GM21526 (cell line): ENCODE data around the gene ANO10.

Experiments used
- ATAC-seq: cut with Tn5 transposase; IDR thresholded peaks from one replicate; pipeline ENCODE4 v1.9.1; 2021; ENCODE audit warnings: moderate library complexity; ENCODE audit not compliant: unreplicated experiment, low FRiP score

Gene ANO10

GRCh38 chr3:43435706-43436105 is 186.1 kb downstream of the ANO10 start:
- ATAC-seq = no peak

- no peak for ATAC-seq
Observed at GRCh38 chr3:43434431-43434830, 187.4 kb downstream of the ANO10 start.

GRCh38 chr3:43432462-43432861 is 189.3 kb downstream of the ANO10 start:
- no peak for ATAC-seq

GRCh38 chr3:43426388-43426787 is 195.4 kb downstream of the ANO10 start:
- no peak for ATAC-seq

GRCh38 chr3:43425829-43426228 is 196.0 kb downstream of the ANO10 start:
- ATAC-seq = no peak

GRCh38 chr3:43423639-43424038 is 198.2 kb downstream of the ANO10 start:
- ATAC-seq = no peak

GRCh38 chr3:43423142-43423541 is 198.7 kb downstream of the ANO10 start:
- ATAC-seq = no peak

- ATAC-seq = no peak
Observed at GRCh38 chr3:43418601-43419272, 203.1 kb downstream of the ANO10 start.

- ATAC-seq = no peak
Observed at GRCh38 chr3:43417133-43417532, 204.7 kb downstream of the ANO10 start.

- no peak for ATAC-seq
Observed at GRCh38 chr3:43415088-43415487, 206.7 kb downstream of the ANO10 start.

GRCh38 chr3:43413676-43414368 is 208.0 kb downstream of the ANO10 start:
- no peak for ATAC-seq

GRCh38 chr3:43411429-43411828 is 210.4 kb downstream of the ANO10 start:
- no peak for ATAC-seq

- ATAC-seq = no peak
Observed at GRCh38 chr3:43410592-43410991, 211.2 kb downstream of the ANO10 start.

- no peak for ATAC-seq
Observed at GRCh38 chr3:43409506-43409905, 212.3 kb downstream of the ANO10 start.

- no peak for ATAC-seq
Observed at GRCh38 chr3:43406643-43407023, 215.2 kb downstream of the ANO10 start.

- no peak for ATAC-seq
Observed at GRCh38 chr3:43405888-43406642, 215.7 kb downstream of the ANO10 start.

- no peak for ATAC-seq
Observed at GRCh38 chr3:43400781-43401730, 220.8 kb downstream of the ANO10 start.

- no peak for ATAC-seq
Observed at GRCh38 chr3:43400167-43400566, 221.6 kb downstream of the ANO10 start.

- no peak for ATAC-seq
Observed at GRCh38 chr3:43399034-43399433, 222.8 kb downstream of the ANO10 start.

- no peak for ATAC-seq
Observed at GRCh38 chr3:43394041-43394554, 227.7 kb downstream of the ANO10 start.
